Muscle of back (tissue), 11 donors: ENCODE results near the gene ENSA. TPM values are rescaled to one million over a fixed set of nuclear protein-coding genes. Genes with fewer than 3 reads are reported as not detected.
"Not testable (repeated sequence)": the region's sequence is repeated elsewhere in the genome, so short reads cannot be mapped to it uniquely, and the experiment has no call there.

Experiments used
- DNase-seq, 3 donors: peaks; one replicate each; pipeline versions ENCODE4 v3.0.0 to v3.0.0-alpha.2; 2013
- polyA plus RNA-seq, 10 donors: library from polyadenylated mRNA; unstranded; fragments of 120-200 nt; gene quantifications; one replicate each; pipeline ENCODE4 v1.2.1, GENCODE V29; 2013; ENCODE audit not compliant: insufficient read length in 10 of 10

Gene ENSA
- polyA plus RNA-seq, 10 donors, result 105 to 159 (median 113) TPM

DNA sequence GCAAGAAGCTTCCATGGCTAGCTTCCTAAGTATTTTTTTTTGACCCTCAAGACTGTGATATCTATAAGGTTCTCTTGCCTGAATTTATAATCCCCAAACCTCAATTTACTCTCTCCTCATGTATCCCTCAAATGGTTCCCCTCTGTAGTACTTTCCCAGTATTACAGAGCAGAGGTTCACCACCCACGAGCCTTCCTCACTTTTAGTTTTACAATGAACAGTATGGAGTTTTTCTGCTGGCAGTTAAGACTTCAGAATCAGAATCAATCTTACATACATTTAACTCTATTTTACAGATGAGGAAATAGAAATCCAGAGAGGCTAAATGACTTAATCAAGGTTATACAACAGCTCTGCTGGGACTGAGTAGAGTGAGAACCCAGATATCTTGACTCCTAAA is 4.9 kb downstream of the ENSA start:
- DNase-seq, result not testable (repeated sequence)

DNA sequence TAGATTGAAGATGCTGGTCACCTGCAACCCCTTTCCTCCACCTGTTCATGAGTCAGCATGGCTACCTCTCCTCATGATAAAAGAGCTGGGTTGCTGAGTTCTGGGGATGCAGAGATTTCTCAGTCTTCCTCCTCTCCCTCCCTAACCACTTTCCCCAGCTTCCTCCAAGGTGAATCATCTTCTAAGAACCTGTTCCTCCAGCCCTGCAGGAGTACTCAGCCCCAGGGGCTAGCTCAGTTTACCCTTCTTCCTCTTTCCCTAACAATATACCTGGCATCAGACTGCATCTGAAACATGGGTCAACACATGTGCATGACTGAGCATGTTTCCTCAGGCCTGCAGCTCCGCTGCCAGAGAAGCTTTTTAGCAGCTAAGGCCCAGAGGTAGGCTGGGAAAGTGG is 5.3 kb downstream of the ENSA start:
- DNase-seq, result not testable (repeated sequence)

DNA sequence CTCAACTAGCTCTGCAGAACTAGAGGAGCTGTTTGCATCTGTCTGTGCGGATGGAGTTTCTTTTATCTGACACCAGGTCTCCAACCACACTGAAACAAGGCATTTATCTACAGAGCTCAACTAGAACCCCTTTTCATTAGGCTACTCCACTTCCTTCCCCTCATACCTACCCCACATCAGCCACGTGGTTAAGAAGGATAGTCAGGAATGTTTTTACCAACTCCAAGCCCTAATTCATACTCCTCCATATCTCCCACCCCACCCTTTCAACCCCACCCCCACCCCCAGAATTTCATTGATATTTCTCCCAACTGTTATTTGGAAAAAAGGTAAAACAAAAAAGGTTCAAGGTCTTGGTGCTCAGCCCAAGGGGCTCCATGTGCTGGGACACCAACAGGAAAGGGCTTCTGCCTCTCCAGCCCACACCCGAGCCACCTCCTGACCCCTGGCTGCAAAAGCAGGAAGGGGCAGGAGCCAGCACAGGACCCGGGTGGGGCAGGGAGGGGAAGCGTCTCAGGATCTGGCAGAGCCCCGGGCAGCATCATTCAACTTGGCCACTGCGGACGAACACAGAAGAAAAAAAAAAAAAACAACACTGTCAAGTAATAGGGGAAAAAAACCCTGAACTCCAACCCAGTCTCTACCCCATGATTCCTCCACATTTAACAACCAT is 7.0 kb downstream of the ENSA start:
- DNase-seq, result no peak

DNA sequence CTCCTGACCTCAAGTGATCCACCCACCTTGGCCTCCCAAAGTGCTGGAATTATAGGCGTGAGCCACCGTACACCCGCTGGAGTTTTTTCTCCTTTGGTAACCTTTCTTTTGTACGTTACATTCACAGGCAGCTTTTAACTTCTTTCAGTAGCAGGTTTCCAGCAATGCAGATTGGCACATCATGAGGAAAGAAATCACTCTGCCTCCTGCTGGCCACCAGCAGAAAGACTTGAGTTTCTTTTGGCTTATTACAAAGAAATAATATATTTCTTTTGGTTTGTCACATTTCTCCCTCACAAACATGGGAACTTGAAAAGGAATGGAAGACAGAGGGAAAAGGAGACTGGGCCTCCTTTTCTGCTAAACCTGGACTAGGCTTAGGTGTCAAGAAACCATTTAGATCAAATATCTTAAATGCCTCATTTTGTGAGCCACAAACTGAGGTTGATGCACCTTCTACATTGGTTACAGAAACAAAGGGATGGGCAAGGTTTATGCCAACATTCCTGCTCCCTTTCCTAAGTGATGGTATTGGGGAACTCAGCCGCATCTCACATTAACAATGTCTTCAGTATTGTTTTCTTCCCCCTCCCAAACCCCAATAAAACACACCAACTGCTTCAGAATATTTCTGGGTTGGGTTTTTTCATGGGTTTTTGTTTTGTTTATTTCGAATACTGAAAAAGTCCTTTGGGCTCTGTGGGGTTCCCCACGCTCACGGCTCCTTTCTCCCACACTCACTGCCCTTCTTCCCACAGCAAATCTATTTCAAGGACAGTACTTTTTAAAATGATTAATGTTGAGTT is 7.7 kb downstream of the ENSA start:
- DNase-seq, result peak in 1 of 3 donors; percentile 68

DNA sequence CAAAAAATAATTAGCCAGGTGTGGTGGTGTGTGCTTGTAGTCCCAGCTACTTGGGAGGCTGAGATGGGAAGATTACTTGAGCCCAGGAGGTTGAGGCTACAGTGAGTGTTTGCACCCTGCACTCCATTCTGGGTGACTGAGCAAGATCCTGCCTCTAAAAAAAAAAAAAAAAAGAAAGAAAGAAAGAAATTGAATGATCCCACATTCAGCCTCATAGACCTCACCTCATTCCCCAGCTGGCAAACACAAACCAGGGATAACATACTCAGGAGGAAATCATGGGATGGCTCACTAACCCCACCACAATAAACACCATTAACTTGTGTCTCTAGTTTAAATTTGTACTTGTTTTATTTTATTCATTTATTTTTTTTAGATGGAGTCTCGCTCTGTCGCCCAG is 8.5 kb downstream of the ENSA start:
- no peak for DNase-seq

DNA sequence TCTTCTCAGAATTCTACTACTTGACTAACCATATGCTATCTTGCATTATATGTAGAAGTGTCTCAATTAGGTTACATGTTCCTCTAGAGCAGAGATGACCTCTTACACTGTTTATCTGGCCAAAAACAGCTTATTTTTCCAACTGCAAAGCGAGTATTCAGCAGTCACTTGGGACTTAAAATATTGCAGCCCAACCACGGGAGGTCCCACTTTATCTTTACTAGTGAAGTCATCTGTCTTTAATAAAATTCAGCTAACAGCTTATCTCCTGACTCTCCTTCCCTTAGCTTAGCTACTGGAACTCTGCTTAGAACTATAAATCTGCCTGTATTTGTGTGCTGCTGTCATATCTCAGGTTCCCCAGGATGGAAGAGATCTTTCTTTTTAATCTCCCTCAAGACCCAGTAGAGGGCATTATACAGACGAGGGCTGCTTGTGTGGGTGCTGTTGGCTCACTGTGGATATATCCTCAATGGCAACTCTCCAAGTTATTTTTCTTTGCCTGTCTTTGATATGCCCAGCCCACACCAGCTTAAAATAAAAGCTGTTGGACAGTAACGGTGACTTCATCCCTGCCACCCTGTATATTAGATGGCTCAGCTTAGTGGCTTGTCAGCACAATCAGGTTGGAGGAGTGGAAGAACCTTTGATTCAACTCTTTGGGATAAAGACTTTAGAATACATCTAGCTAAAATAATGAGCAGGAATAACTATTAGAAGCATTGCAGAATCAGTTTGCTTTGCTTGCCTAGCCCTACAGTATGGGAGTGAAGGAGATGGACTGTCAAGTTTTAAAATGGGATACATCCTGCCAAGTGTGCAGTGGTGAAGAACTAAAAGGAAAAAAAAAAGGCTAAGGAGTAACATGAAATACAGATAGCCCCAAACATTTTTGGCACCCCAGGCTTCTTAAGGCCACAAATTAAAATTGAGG is 9.6 kb downstream of the ENSA start:
- DNase-seq, result peak in 2 of 3 donors; percentile 45 to 55

DNA sequence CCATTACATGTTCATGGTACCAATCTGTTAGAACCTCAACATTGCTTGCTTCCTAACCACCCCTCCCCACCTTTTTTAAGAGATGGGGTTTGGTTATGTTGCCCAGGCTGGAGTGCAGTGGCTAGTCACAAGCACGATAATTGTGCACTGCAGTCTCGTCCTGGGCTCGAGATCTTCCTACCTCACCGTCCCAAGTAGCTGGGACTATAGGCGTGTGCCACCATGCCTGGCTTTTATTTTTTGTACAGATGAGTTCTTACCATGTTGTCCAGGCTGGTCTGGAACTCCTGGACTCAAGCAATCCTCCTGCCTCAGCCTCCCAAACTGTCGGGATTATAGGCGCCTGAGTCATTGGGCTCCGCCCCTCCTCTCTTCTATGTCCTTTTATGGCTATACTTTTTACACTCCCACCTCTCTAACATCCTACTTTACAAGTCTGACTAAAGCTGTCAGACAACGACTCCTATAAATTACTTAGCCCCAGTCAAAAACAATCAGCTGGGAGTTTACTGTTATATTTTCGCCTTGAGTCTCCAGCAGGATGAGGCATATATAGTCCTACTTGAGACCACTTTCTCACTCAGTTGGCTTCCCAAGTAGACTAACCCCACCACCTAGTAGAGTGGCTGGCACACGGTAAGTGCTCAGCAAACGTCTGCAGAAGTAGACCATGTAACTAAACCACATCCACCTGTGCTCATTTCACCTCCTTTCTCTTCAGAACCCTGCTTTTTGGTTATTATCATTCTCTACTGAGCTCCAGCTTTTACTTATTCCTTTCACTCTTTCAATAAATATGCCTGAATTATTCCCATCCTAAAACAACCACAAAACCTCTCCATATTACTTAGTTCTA is 13.8 kb downstream of the ENSA start:
- DNase-seq, result no peak

DNA sequence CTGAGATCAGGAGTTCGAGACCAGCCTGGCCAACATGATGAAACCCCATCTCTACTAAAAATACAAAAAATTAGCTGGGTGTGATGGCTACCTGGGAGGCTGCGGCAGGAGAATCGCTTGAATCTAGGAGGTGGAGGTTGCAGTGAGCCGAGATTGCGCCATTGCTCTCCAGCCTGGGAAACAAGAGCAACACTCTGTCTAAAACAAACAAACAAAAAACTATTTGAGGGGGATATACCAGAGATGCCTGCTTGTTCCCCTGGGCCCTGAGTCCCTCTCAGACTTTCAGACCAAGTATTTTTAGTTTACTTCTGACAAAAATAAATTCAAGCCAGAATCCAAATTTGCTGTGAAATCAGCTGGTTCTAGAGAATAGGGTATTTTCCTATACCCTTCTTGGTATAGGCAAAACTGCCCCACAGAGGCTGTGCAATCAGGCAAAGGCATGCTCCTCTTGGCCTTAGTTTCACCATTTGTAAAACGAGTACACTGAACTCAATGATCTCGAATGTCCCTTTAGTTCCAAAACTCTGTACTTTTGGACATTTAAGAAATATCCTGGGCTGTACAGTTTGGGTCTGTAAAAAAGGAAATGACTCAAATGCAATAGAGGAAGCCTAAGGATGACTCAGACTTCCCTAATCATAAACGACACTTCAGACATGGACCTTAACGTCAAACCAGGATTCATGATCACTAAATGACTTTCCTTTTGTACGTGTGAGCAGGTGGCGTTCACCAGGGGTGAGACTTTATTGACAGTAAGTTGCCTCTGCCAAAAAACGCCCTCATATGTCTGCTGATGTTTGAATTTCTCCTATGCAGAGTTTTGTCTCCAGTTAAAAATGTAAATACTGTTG is 16.1 kb downstream of the ENSA start:
- DNase-seq, result peak; percentile 57 to 67 (median 58)

DNA sequence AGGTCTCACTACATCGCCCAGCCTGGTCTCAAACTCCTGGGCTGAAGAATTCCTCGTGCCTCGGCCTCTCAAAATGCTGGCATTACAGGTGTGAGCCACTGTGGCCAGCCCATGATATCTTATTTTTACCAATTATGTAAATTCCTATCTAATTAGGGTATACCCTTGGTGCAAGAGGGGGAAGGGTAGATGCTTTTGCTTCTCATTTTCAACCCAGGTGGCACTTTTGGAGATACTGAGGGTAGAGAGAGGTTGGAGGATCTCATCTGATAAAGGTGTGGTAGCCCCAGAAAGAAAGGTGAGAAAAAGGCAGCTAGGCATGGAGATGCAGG is 17.4 kb downstream of the ENSA start:
- no peak for DNase-seq

DNA sequence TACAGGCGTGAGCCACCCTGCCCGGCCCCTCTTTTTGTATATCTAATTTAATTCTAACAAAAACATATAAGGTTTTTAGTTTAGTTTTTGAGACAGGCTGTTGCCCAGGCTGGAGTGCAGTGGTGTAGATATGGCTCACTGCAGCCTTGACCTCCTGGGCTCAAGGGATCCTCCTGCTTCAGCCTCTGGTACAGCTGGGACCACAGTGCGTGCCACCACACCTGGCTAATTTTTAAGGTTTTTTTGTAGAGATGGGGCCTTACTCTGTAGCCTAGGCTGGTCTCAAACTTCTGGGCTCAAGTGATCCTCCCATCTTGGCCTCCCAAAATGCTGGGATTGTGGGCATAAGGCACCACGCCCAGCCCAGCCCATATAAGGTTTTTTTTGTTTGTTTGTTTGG is 18.8 kb downstream of the ENSA start:
- DNase-seq, result no peak

DNA sequence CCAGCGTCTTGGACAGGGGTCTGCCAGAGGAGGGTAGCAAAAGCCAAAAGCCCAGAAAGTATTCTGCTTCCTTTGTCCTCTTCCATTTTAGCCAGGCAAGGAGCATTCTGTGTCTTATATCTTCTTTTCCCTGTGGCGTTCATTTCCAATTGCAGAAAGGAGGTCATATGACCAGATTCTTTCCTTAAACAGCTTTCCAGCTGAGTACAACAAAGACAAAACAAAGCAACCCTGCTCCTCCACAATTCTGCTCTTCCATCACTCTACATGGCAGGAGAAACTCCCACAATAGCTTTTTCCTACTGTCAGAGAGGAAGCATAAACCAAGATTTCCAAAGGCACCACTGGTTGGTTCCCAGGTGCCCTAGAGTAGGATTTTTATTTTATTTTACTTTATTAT is 19.7 kb downstream of the ENSA start:
- DNase-seq, result peak in 2 of 3 donors; percentile 51 to 69

DNA sequence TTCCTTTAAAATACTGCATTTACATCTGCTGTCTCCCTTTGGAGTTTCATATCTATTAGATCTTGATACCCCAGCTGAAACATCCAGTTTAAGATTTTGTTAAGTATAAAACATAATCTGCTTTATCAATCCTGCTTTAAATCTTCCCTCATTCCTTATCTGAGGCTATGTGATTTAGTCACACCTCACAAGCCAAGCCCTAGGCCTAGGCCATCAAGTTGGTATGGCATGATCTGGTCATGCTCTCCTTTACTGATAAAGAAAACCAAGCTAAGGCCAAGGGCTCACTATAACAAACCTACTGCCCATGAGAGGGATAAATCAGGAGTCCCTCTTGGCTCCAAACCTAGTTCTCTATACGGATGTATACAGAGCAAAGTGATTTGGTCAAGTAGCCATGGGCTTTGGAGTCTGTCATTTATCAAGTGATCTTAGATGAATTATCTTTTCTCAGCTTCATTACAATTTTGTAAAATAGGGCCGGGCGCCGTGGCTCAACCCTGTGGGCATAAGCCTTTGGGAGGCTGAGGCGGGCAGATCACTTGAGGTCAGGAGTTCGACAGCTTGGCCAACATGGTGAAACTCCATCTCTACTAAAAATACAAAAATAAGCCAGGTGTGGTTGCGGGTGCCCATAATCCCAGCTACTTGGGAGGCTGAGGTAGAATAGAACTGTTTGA is 22.8 kb downstream of the ENSA start:
- no peak for DNase-seq

DNA sequence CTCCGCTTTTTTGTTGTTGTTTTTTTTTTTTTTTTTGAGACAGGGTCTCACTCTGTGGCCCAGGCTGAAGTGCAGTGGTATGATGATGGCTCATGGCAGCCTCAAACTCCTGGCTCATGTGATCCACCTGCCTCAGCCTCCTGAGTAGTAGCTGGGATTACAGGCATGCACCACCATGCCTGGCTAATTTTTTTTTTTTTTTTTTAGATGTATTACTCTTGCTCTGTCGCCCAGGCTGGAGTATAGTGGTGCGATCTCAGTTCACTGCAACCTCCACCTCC is 24.0 kb downstream of the ENSA start:
- DNase-seq, result not testable (repeated sequence)

DNA sequence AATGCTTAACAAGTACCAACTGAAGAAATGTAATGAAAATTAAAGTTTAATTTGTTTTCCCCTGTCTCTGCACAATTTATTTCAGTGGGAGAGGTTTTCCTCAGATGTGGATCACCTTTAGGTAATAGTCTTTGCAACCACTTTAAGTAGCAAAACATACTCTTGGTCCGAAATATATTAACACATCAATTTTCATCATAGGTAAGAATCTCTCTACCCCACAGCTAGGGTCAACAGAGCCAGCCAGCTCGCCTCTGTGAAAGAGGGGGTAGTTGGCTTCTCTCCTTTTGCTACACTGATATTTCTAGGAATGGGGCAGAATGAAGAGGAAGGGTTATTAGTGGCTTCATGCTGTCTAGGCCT is 25.2 kb downstream of the ENSA start:
- DNase-seq, result no peak

DNA sequence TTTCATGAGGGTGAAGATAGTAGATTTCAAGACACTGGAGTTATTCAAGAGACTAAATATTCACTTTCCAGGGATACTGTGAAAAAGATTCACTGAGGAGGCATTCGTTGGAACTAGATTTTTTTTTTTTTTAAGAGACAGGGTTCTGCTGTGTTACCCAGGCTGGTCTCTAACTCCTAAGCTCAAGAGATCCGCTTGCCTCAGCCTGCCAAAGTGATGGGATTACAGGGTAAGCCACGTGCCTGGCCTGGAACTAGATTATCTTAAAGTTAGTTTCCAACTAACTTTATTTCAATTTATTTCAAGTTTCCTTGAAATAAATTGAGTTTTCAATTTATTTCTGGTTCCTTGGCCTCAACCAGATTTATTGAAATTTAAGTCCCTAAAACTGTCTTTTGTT is 25.7 kb downstream of the ENSA start:
- no peak for DNase-seq

DNA sequence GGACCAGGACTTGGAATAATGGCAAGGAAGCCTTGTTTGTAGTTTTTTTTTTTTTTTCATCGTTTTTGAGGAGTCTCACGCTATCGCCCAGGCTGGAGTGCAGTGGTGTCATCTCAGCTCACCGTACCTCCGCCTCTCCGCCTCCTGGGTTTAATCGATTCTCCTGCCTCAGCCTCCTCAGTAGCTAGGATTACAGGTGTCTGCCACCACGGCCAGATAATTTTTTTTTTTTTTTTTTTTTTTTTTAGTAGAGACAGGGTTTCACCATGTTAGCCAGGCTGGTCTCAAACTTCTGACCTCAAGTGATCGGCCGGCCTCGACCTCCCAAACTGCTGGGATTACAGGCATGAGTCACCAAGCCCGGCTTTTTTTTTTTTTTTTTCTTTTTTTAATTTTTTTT is 27.0 kb downstream of the ENSA start:
- DNase-seq, result not testable (repeated sequence)

DNA sequence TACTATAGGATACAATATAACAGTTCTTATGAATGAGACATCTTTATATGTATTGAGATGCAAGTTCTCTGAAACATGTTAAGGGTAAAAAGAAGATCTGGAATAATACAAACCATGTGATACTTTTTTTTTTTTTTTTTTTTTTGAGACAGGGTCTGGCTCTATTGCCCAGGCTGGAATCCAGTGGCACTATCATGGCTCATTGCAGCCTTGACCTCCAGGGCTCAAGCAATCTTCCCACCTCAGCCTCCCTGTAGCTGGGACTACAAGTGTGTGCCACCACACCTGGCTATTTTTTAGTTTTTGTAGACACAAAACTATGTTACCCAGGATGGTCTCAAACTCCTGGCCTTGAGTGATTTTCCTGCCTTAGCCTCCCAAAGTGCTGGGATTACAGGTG is 27.9 kb downstream of the ENSA start:
- DNase-seq, result no peak

DNA sequence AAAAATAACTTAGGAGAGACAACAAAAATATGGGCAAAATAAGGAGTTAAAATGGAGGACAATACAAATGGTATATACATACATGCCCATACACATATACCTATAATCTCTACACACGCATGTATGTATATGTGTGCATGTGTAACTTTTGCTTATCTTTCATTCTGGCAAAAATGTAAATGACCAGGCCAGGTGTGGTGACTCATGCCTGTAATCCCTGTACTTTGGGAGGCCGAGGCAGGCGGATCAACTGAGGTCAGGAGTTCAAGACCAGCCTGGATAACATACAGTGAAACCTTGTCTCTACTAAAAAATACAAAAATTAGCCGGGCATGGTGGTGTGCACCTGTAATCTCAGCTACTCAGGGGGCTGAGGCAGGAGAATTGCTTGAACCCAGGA is 31.1 kb downstream of the ENSA start:
- DNase-seq, result not testable (repeated sequence)

DNA sequence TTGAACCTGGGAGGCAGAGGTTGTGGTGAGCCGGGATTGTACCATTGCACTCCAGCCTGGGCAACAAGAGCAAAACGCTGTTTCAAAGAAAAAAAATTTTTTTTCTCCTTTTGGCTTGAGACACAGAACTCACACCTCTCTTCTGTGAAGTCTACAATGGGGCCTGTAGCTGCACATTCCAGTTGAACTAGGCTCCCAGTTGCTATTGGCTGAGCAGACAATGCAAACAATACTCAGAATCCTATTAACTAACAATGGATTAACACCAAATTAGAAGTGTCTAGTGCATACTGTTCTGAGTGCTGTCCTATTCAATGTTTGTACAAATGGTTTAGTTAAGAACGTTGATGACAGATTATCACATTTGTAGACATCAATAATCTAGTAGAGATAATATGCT is 32.4 kb downstream of the ENSA start:
- no peak for DNase-seq
